HG02938 (cell line): ENCODE data around the gene HNRNPCL1.
"Not testable (repeated sequence)": the region's sequence is repeated elsewhere in the genome, so short reads cannot be mapped to it uniquely, and the experiment has no call there.

Experiments used
- ATAC-seq: cut with Tn5 transposase; IDR thresholded peaks from one replicate; pipeline ENCODE4 v1.9.1; 2021; ENCODE audit warnings: mild to moderate bottlenecking, moderate library complexity; ENCODE audit not compliant: unreplicated experiment

The HNRNPCL1 gene

DNA sequence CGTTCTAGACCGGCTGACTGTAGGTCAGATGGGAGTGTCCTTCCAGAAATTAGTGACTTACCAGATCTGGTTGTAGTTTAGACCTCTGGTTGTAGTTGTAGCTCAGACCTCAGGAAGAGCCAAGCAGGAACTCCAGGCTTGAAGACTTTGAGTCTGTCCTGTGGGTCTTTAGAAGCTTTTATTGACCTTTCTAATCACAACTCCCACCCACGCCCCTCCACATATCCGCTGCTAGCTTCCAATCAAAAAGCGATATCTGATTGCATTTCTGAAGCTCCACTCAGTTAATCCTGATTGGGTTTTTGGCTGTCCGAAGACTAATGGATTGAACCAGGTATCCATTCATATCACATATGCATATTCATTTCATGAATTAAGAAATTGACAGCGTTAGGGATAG is at the start of gene HNRNPCL1:
Gene HNRNPCL1, minus strand, starts transcription at position 101 of the 400 bp plus-strand sequence. CDS start 431 bp downstream, outside the sequence.
- ATAC-seq: not testable (repeated sequence)

DNA sequence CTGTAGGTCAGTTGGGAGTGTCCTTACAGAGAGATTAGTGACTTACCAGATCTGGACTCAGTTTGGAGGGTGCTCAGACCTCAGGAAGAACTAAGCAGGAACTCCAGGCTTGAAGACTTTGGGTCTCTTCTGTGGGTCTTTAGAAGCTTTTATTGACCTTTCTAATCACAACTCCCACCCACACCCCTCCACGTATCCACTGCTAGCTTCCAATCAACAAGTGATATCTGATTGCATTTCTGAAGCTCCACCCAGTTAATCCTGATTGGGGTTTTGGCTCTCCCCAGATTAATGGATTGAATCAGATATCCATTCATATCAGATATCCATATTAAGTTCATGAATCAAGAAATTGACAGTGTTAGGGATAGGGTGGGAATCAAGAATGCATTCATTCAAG is 49.6 kb upstream of the HNRNPCL1 start, which contains the start of gene PRAMEF10:
Gene PRAMEF10, minus strand, starts transcription at position 101 of the 400 bp plus-strand sequence. CDS start 2,423 bp downstream, outside the sequence.
- ATAC-seq: not testable (repeated sequence)

DNA sequence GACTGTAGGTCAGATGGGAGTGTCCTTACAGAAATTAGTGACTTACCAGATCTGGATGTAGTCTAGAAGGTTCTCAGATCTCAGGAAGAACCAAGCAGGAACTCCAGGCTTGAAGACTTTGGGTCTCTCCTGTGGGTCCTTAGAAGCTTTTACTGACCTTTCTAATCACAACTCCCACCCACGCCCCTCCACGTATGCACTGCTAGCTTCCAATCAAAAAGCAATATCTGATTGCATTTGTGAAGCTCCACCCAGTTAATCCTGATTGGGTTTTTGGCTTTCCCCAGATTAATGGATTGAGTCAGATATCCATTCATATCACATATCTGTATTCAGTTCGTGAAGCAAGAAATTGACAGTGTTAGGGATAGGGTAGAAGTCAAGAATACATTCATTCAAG is 37.6 kb upstream of the HNRNPCL1 start, which contains the start of gene PRAMEF4:
Gene PRAMEF4, minus strand, starts transcription at position 101 of the 400 bp plus-strand sequence. CDS start 2,807 bp downstream, outside the sequence.
- ATAC-seq: not testable (repeated sequence)

DNA sequence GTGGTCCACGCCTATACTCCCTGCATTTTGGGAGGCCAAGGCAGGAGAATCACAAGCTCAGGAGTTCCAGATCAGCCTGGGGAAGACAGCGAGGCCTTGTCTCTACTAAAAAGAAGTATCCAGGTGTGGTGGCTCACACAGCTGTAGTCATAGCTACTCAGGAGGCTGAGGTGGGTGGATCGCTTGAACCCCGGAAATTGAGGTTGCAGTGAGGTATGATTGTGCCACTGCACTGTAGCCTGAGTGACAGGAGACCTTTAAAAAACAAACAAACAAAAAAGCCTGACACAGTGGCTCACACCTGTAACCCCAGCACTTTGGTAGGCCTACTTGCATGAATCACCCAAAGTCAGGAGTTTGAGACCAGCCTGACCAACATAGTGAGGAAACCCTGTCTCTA is 29.9 kb upstream of the HNRNPCL1 start:
- ATAC-seq: not testable (repeated sequence)

DNA sequence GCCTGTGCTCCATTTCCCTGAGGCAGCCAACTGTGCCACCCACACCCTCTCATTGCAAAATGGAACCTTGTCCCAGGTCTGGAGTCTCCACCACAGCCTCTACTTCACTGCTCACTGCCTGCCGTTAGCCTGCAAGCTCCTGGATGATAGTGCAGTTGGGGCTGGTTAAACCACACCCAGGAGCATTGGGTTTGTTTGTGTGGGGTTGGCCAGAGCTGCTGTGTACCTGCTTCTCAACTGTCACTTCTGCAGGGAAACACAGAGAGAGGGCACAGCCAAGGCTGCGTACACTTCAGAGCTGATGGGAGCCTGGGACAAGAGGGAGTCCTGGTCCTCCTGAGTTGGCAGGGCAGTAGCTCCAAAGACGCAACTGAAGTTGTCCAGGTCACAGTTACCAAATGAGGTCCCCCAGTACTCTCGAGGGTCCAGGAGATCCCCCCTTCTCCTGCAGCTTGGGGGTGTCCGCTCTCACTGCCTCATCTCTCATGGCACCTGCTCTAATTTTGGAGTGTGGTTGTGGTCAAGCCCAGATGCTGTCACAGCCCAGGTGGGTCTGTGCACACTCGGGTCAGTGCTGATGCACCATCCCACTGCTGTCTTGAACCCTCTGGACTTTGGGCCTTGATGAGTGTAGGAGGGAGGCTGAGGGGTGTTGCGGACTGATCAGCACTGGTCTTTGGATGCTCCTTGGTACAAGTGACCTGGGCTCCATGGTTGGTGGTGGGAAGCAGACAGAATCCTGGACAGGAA is 14.8 kb upstream of the HNRNPCL1 start:
- ATAC-seq: not testable (repeated sequence)

DNA sequence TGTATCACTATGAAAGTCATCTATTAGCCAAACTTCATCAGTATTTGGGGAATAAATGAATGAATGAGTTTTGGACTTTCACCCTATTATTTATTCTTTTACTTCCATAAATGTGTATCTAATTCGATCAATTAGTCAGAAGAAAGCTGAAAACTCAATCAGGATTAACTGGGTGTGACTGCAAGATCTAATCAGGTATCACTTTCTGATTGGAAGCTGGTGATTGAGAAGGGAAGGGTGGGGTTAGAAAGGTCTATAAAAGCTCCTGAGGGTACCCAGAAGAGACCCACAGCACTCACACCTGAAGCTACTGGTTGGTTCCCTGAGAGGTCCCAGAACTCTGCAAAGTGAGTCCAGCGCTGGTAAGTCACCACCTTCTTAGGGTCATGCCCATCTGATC is 8.3 kb upstream of the HNRNPCL1 start, which contains the start of gene PRAMEF2:
Gene PRAMEF2, plus strand, starts transcription at position 301 of the 400 bp plus-strand sequence. CDS start 1,924 bp downstream, outside the sequence.
- ATAC-seq: not testable (repeated sequence)

DNA sequence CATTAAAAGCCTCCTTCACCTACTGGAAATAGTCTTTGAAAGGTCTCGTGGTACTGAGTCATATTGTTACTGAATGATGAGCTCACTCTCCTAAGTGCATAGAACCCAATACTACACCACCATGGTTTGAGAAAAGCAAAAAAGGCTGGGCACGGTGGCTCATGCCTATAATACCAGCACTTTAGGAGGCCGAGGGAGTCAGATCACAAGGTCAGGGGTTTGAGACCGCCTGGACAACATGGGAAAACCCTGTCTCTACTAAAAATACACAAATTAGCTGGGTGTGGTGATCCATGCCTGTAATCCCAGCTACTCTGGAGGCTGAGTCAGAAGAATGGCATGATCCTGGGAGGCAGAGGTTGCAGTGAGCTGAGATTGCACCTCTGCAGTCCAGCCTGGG is 3.3 kb upstream of the HNRNPCL1 start:
- no peak for ATAC-seq

DNA sequence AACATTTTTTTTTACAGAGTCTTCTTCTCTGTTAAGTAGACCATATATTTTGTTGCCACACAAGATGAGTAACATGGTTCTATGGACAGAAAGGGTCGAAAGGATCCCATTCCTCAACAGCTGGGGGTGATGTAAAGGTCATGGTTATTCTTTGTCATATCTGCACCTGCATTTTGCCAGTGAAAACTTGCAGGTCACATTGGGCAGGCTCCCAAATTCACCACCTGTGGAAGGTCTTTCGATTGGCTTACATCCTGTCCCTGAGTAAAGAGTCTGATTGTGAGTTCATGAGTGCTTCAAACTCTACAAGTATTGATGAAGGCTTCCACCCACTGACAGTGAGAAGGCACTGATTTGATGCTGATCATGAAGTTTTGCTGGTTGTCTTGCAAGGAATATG is 15.3 kb downstream of the HNRNPCL1 start:
- not testable (repeated sequence) for ATAC-seq

DNA sequence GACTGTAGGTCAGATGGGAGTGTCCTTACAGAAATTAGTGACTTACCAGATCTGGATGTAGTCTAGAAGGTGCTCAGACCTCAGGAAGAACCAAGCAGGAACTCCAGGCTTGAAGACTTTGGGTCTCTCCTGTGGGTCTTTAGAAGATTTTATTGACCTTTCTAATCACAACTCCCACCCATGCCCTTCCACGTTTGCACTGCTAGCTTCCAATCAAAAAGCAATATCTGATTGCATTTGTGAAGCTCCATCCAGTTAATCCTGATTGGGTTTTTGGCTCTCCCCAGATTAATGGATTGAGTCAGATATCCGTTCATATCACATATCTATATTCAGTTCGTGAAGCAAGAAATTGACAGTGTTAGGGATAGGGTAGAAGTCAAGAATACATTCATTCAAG is 17.2 kb downstream of the HNRNPCL1 start, which contains the start of gene PRAMEF11:
Gene PRAMEF11, minus strand, starts transcription at position 101 of the 400 bp plus-strand sequence. CDS start 2,621 bp downstream, outside the sequence.
- ATAC-seq: not testable (repeated sequence)

DNA sequence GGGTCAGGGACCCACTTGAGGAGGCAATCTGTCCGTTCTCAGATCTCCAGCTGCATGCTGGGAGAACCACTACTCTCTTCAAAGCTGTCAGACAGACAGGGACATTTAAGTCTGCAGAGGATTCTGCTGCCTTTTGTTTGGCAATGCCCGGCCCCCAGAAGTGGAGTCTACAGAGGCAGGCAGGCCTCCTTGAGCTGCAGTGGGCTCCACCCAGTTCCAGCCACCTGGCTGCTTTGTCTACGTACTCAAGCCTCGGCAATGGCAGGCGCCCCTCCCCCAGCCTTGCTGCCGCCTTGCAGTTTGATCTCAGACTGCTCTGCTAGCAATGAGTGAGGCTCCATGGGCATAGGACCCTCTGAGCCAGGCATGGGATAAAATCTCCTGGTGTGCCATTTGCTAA is 29.5 kb downstream of the HNRNPCL1 start:
- ATAC-seq: not testable (repeated sequence)

DNA sequence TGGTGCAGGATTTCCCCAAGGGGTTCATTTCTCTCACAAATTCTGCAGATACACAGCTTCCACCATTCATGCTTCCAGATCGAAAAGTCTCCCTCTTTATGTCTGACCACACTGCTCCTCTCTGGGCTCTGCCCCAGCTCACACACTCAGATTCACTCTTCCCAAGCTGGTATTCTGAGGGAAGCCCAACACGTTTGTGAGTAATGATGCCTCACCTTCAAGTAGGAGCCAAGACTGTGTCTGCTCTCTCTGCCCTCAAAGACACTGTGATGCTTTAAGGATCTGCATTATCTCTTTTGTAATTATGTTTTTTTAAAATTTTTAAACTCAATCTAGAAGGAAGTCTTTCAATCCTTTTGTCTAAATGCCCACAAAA is 37.1 kb downstream of the HNRNPCL1 start:
- ATAC-seq: no peak

DNA sequence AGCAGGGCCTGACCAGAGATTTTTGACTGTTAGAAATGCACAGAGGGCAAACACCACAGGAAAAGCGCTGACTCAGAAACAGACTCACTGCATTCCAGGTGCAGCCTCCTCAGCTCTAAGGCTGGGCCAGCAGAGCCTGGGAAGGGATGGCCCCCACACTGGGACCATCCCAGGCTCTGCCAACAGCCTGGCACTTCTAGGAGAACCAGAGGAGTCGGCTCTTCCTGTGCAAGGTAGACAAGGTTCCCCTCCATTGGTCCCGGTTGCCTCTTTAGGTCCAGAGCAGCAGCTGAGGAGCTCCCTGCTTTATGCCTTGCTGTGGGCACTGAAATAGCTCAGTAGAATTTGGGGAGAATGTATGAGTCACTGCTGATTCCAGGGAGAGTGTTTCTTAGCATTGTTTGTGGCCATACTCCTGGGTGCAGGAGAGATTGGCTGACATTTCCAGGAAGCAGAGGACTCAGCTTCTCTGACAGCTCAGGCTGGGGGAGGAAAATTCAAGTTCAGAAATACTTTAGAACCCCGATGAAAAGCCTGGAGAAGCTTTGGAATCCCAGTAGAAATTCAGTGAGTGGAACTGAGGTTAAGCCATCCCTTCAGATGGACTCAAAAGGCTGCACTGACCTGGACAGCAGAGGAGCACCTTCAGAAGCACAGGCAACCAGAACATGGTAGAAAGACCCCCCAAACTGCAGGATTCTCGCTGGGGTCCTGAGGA is 37.7 kb downstream of the HNRNPCL1 start:
- ATAC-seq: no peak

DNA sequence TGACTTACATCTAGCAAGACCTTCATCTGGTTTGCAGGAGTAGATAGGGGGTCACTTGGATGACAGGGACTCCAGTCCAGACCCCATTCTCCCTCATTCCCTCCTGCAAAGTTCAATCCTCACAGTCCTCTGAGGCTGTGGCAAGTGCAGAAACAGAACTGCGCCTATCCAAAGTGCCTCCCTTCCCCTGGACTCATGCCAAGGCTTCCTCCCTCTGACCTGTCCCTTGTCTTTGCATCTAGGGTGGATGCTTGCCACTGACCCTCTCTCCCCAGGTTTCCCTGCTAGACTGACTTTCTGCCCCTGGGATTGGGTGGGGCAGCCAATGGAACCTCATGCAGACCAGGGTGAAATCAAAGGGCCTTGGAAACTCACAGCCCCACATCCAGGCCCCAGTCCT is 38.6 kb downstream of the HNRNPCL1 start:
- ATAC-seq: no peak

DNA sequence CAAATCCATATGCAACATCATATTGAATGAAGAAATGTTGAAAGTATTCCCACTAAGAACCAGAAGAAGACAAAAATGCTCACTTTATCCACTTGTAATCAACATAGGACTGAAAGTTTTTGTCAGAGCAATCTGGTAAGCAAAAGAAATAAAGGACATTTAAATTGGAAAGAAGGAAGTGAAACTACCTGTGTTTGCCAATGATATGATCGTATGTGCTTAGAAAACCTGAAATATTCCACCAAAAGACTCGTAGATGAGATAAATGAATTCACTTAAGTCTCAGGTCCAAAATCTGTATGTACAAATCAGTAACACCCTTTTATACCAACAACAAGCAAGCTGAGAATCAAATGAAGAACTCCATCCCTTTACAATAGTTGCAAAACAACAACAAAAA is 48.8 kb downstream of the HNRNPCL1 start:
- no peak for ATAC-seq

DNA sequence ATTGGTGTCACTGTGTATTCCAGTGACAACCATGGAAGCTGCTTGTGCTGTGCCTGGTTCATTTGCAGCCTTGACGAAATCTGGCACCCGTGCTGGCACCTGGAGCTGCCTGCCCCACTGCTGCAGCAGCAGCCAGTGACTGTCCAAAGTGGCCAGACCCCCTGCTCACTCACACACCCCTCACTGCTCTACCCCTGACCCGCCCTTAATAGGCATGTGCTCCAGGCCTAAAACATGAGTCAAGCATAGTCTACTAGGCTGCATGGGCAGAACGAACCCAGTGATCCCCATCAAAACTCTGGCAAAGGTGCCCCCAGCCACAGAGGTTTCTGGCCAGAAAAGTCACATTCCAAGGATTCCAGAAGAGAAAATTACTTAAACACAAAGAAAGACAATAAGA is 49.6 kb downstream of the HNRNPCL1 start:
- no peak for ATAC-seq
